GM18909 (cell line): Measurements from ENCODE around the gene NPHP3.
"Not testable (repeated sequence)": the region's sequence is repeated elsewhere in the genome, so short reads cannot be mapped to it uniquely, and the experiment has no call there.

Source experiments
- ATAC-seq: cut with Tn5 transposase; IDR thresholded peaks from one replicate; pipeline ENCODE4 v1.9.1; 2021; ENCODE audit warnings: mild to moderate bottlenecking; ENCODE audit not compliant: unreplicated experiment, poor library complexity

The NPHP3 gene, protein sequence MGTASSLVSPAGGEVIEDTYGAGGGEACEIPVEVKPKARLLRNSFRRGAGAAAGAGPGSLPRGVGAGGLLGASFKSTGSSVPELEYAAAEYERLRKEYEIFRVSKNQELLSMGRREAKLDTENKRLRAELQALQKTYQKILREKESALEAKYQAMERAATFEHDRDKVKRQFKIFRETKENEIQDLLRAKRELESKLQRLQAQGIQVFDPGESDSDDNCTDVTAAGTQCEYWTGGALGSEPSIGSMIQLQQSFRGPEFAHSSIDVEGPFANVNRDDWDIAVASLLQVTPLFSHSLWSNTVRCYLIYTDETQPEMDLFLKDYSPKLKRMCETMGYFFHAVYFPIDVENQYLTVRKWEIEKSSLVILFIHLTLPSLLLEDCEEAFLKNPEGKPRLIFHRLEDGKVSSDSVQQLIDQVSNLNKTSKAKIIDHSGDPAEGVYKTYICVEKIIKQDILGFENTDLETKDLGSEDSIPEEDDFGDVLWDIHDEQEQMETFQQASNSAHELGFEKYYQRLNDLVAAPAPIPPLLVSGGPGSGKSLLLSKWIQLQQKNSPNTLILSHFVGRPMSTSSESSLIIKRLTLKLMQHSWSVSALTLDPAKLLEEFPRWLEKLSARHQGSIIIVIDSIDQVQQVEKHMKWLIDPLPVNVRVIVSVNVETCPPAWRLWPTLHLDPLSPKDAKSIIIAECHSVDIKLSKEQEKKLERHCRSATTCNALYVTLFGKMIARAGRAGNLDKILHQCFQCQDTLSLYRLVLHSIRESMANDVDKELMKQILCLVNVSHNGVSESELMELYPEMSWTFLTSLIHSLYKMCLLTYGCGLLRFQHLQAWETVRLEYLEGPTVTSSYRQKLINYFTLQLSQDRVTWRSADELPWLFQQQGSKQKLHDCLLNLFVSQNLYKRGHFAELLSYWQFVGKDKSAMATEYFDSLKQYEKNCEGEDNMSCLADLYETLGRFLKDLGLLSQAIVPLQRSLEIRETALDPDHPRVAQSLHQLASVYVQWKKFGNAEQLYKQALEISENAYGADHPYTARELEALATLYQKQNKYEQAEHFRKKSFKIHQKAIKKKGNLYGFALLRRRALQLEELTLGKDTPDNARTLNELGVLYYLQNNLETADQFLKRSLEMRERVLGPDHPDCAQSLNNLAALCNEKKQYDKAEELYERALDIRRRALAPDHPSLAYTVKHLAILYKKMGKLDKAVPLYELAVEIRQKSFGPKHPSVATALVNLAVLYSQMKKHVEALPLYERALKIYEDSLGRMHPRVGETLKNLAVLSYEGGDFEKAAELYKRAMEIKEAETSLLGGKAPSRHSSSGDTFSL (N-terminal part only)

DNA sequence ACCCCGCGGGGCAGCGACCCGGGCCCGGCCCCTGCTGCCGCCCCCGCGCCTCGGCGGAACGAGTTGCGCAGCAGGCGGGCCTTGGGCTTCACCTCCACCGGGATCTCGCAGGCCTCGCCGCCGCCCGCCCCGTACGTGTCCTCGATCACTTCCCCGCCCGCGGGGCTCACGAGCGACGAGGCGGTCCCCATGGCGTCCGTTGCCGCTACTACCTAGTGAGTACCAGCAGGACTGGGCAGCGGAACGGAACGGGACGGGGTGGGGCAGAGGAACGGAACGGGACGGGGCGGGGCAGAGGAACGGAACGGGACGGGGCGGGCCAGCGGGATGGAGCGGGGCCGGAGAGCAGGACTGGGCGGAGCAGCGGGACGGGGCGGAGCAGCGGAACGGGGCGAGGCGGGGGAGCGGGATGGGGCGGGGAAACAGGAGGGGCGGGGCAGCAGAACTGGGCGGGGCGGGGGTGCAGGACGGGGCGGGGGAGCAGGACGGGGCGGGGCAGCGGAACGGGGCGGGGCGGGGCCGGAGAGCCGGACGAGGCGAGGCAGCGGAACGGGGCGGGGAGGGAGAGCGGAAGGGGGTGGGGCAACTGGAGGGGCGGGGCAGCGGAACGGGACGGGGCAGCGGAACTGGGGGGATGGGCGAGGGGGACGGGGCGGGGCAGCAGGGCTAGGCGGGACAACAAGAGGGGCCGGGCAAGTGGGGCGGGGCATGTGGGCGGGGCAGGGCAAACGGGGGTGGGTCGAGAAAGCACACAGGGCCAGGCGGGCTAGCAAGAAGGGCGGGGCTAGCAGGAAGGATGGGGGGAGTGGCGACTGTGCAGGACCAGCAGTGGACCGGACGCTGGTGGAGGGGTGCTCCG lies at the start of gene NPHP3:
NPHP3 (minus strand) TSS at position 245 of the 859 bp plus-strand sequence; CDS start at position 191, 54 bp downstream.
- ATAC-seq, result peak; percentile 82

DNA sequence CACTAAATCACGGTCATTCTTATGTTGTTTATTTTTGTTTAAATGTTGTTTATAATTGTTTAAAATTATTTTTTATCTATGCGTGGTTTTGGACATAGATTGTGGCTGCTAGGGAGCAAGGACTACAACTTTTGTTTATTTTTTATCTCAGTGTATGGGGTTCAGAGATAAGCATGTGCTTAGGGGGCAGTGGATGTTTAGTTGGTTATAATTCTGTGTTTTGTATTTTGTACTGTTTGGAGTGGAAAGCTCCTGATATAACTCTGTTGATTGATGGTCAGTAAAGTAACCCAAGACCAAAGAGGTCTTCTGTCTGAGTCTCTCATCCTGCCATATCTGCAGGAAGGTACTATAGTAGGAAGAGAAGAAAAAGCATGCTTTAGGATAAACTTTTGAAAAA lies 36.5 kb upstream of the NPHP3 start:
- ATAC-seq, result no peak

DNA sequence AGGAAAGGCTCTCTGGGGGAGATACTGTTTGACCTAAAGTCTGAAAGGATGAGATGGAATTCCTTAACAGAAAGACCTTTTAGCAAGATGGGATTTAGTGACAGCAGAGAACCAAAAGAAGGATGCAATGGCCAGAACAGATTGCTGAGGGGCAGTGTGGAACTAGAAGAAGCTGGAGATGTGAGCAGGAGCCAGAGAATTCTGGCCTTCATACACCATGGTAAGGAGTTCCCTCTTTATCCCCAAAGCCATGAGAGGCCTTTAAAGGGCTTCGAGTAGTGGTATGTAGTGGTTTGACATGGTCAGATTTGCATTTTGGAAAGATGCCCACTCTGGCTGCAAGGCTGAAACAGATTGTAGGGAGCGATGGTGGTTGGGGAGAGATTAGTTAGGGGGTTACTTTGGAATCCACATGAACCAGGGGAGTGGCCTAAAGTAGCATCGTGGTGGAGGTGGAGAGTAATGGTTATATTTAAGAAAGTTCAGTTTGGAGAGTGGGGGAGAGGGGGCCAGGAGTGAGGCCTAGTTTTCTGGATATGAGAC lies 34.0 kb upstream of the NPHP3 start:
- ATAC-seq, result no peak

DNA sequence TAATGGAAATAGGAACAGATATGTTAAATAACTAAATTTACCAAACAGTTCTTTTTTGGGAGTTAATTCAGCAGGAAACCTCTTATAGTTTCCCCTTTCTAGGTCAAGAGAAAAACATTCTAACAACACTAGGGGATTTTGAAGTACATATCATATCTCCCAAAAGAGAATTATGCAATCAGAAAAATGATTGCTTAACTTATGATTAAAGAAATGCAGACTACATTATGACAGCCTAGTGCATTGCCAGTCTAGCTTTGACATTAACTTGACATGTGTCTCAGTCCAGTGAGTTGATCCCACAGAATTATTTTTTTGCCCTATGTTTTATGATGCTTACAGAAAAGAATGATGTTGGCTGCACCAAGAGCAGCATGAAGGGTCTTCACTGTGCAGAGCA lies 31.7 kb upstream of the NPHP3 start:
- no peak for ATAC-seq

DNA sequence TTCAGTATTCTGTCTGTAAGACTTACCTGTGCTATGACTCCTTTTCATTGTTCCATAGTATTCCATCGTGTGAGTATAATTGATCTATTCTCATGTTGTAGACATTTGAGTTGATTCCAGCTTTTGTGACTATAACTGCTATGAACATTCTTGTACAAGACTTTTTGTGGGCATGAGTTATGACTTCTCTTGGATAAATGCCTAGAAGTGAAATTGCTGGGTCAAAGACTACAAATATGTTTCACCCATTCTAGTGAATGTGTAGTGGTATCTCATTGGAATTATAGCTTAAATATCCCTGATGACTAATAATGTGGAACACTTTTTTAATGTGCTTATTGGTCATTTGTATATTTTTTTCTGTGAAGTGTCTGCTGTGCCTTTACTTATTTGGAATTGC lies 27.6 kb upstream of the NPHP3 start:
- no peak for ATAC-seq

DNA sequence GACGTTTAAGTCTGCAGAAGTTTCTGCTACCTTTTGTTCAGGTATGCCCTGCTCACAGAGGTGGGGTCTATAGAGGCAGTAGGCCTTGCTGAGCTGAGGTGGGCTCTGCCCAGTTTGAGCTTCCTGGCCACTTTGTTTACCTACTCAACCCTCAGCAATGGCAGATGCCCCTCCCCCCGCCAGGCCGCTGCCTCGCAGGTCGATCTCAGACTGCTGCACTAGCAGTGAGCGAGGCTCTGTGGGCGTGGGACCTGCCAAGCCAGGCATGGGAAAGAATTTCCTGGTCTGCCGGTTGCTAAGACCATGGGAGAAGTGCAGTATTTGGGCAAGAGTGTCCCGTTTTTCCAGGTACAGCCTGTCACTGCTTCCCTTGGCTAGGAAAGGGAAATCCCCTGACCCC lies 24.5 kb upstream of the NPHP3 start:
- ATAC-seq, result not testable (repeated sequence)

DNA sequence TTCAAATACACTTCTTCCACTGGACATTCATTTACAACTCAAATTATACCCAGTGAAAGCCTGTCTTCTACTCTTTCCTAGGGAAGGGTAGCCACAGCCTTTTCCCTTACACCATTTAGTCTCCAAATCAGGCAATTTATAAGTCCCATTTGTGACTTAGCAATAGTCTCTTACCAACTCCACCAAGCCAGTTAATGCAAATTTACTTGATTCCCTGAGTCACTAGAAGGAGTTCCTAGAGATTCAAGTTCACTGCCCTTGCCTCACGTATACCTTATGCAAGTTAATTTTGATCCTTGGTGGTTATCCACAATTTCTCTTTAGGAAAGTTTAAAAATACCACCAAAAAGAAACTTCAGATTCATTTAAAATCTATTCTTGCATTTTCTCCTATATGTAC lies 16.1 kb upstream of the NPHP3 start:
- ATAC-seq, result no peak

DNA sequence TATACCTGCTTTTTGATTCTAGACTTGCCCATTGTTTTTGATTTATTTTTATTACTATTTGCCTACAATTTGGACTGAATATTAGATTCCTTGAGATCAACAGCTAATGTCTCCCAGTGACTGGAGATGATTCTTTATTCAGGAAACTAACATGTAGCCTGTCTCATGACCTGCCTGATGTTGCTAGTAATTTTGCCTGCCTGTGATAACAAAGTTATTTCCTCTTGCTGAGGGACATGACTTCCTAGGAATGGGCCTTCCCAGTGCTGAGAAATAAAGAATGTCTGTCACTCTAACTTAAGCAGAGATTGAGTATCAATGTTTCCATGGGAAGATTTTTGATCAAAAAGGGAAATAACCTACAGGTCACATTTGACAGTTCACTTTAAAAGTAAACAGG lies 13.4 kb upstream of the NPHP3 start:
- ATAC-seq, result no peak

DNA sequence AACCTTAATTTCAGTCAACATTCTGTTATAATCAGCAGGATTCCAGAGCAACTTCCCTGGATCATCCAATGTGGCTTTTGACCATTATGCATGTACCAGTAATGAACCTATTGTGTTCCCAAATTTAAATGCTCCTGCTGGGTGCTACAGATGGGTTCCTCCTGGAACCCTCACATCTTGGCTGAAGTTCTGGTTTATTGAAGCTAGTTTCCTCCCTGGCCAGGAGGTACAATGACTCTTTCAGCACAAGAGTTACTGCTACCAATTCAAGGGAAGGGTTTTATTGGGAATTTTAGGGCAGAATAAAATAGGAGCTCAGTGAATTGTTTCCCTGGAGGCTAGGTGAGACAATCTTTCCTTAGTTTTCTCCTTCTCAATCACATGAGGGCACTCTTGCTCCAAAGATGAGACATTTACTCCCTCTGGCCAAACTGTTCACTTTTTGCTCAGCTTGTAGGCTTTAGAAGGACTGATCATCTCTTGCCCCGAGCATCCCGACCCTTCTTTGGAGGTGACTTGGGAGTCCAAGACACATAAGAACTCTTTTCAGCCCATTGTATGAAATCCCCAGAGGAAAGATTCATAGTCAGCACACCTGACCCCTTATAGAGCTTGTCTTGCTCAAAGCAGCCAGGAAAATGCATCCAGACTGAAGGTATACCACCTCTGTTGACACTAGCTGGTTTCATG lies 8.8 kb upstream of the NPHP3 start:
- no peak for ATAC-seq

DNA sequence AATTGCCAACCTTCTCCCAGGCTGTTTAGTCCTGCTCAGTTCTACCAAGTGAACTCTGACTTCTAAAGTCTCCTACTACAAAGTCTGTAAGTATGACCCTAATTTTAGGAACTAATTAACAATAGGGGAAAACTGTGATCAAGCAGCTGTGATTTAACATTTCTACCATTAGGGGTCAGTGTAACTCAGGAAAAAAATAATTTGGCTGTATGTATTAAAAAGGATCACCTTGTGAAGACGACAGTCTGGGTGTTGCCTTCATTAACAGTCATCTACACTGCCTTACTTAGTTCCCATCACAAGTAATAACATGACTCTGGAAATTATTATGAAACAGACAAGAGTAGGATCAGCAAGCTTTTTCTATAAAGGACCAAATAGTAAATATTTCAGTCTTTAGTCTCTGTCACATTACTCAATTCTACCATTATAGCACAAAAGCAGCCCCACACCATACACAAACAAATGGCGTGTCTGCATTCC lies 4.2 kb upstream of the NPHP3 start:
- no peak for ATAC-seq

DNA sequence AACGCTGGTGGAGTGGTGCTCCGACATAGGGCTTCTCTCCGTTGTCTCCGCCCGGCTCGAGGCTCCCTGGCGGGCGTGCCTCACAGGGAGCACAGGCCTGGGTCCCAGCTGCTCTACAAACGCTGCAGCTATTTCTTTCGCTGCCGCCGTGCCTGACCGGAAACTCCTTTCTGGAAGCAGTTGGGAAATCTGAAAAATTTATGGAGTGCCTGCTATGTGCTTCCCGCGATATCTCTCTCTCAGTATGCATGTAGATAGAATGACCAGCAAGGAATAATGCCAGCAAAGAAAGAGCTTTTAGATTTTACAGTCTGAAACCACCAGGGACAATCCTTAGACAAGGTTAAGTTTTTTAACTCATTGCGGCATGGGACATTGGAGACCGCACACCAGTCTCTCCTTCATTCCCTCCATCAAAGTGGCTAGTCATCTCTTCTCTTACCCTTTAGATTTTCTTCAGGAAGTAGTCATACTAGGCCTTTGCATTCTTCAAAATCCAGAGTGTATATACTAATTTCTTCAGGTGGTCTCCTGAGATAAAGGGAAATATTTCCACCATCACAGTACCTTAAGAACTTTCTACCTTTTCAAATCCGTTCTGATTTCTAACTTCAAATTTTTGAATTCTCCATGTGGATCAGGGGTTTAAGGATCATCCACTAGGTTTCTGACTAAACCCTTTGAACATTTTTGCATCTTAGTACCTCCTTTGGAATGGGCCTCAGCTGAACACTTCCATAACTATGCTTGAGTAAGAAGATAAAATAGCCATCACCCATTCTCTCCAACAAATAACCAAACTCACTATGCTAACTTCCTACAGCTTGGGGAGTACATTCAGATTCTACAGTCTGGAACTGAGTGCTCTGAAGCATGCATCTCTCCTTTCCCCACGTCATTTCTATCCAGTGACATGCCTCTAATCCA lies 1.1 kb upstream of the NPHP3 start:
- no peak for ATAC-seq

DNA sequence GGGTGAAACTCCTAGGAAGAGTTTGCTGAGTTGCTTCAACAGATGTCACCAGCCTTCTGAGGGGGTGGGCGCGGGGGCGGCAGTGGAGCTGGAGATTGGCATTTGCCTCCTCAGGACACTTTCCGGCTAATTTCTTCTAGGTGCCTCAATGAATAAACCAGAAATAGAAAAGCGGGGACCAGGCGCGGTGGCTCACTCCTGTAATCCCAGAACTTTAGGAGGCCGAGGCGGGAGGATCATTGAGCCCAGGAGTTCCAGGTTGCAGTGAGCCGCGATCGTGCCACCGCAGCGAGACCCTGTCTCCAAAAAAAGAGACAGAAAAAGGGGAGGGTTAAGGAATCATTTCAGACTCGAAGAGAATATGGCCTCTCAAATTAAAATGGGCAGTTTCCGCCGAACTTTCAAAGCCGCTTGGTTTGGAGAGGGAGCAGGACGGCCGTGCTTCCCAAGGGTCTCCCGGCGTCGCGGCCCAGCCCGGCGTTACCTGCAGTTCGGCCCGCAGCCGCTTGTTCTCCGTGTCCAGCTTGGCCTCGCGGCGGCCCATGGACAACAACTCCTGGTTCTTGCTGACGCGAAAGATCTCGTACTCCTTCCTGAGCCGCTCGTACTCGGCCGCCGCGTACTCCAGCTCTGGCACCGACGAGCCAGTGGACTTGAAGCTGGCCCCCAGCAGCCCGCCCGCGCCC lies 587 bp downstream of the NPHP3 start:
- ATAC-seq, result peak; percentile 25

DNA sequence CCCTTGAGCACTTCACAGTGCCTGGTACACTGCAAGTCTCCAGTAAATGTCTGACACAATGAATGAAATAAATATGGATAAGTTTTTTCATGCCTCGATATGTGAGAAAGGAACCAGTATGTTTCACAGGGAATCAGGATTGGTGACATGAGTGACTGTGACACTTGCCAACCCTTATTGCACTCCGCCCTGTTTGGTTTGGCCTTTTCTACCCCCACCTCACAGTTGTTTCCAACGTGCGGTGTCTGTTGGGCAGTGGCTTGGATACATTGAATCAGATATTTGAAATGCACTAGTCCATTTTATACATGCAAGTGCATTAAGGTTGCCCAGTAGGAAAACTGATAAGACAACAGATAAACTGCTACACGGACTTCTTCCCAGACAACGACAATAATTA lies 2.0 kb downstream of the NPHP3 start:
- no peak for ATAC-seq

DNA sequence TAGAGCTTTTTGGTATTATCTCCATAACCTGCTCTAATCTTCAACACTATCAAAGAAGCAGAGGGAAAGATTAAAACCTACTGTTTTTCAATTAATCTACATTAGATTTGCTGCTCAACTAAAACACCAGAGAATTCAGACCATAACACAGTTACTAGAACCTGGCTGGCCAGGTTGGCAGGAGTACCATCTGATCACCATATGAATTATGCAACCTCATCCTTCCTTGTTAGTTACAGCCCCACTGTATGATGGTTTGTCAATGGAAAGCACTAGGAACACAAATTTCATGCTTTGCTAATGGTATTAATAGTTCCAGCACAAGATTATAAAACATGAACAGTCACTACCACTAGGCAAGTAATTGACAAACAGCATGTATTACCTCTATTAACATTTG lies 5.8 kb downstream of the NPHP3 start:
- no peak for ATAC-seq

DNA sequence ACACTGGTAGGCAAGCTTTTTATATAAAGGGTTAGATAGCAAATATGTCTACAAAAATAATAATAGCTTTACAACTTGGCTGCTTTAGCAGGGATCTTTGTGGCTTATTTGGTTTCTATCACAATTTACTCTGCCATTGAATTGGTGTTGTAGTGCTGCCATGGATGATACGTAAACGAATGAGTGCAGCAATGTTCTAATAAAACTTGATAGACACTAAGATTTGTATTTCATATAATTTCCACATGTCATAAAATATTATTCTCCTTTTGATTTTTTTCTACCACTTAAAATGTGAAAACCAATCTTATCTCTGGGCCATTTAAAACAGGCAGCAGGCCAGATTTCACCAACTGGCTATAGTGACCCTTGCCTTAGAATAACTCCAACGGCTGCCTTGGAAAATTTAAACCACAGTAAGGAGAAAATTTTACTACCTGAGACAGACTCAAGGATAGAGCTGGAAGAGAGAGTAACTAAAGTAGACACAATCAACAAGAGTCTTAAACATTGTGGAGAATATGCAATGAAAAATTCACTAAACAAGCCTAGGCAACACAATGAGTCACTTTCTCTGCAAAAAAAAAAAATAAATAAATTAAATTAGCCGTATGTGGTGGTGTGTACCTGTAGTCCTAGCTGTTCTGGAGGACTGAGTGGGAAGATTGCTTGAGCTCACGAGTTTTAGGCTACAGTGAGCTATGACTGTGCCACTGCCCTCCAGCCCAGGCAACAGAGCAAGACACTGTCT lies 8.1 kb downstream of the NPHP3 start:
- ATAC-seq, result no peak

DNA sequence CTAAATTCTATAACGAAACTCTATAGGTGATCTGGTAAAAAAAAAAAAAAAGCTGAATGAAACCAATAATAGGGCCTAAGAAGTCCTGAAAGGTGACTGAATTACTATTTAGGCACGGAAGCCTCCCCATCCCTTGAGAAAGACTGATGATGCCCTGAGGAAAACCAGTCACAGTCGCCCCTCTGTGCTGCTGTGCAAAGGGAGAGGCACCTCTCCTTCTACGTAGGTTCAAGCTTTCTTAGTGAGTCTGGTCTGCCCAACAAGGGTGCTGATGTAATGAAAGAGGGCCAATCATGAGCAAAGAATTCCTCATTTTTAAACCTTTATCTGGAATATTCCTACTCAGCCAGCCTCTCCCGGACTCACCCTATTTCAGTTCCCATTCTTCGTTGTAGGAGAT lies 11.9 kb downstream of the NPHP3 start:
- ATAC-seq, result no peak
